HG03558 (cell line): ENCODE data around the gene RCAN3.
"Not testable (repeated sequence)": the region's sequence is repeated elsewhere in the genome, so short reads cannot be mapped to it uniquely, and the experiment has no call there.

Experiments used
- ATAC-seq: cut with Tn5 transposase; IDR thresholded peaks from one replicate; pipeline ENCODE4 v1.9.1; 2021; ENCODE audit warnings: moderate number of reproducible peaks; ENCODE audit not compliant: unreplicated experiment; ENCODE audit errors: extremely low read depth

The RCAN3 gene

GRCh38 chr1:24544239-24544638, 41.6 kb downstream of the RCAN3 start:
- ATAC-seq, result no peak

GRCh38 chr1:24545662-24546061, 43.0 kb downstream of the RCAN3 start:
- no peak for ATAC-seq

- no peak for ATAC-seq
These were observed 44.6 kb downstream of the RCAN3 start for GRCh38 chr1:24547195-24547594.

GRCh38 chr1:24548070-24548469, 45.4 kb downstream of the RCAN3 start:
- ATAC-seq, result no peak

- ATAC-seq, result not testable (repeated sequence)
These were observed 46.6 kb downstream of the RCAN3 start for GRCh38 chr1:24549210-24549609.

- ATAC-seq, result no peak
These were observed 48.8 kb downstream of the RCAN3 start for GRCh38 chr1:24551290-24551959.

GRCh38 chr1:24551960-24552571, 49.4 kb downstream of the RCAN3 start:
- no peak for ATAC-seq

- no peak for ATAC-seq
These were observed 51.3 kb downstream of the RCAN3 start for GRCh38 chr1:24553931-24554330.

GRCh38 chr1:24554714-24555113, 52.1 kb downstream of the RCAN3 start:
- ATAC-seq, result no peak

- ATAC-seq, result no peak
These were observed 53.2 kb downstream of the RCAN3 start, which contains the start of gene NCMAP for GRCh38 chr1:24555591-24556413. NCMAP (plus strand) TSS chr1:24556087; CDS start chr1:24595431, 39,344 bp downstream.

GRCh38 chr1:24556414-24556795, 53.8 kb downstream of the RCAN3 start:
- ATAC-seq, result no peak

GRCh38 chr1:24557220-24557619, 54.6 kb downstream of the RCAN3 start:
- ATAC-seq, result no peak

- no peak for ATAC-seq
These were observed 55.1 kb downstream of the RCAN3 start for GRCh38 chr1:24557711-24558131.

GRCh38 chr1:24558455-24558854, 55.8 kb downstream of the RCAN3 start:
- no peak for ATAC-seq

- ATAC-seq, result no peak
These were observed 56.5 kb downstream of the RCAN3 start for GRCh38 chr1:24558902-24559791.

- no peak for ATAC-seq
These were observed 57.7 kb downstream of the RCAN3 start for GRCh38 chr1:24560361-24560760.

GRCh38 chr1:24562625-24563024, 60.0 kb downstream of the RCAN3 start:
- ATAC-seq, result no peak

GRCh38 chr1:24564695-24565094, 62.1 kb downstream of the RCAN3 start:
- no peak for ATAC-seq

- no peak for ATAC-seq
These were observed 63.7 kb downstream of the RCAN3 start for GRCh38 chr1:24566236-24566867.
